22Rv1 (cell line): ENCODE data around the gene DDIT4.
"Not testable (repeated sequence)": the region's sequence is repeated elsewhere in the genome, so short reads cannot be mapped to it uniquely, and the experiment has no call there.

ENCODE experiments used
- H3K27ac ChIP-seq: fragments of 450-650 bp; 2 replicates; pipeline ENCODE4 v1.5.1; 2017
- ZFX ChIP-seq: fragments of 450-650 bp; IDR thresholded peaks from 2 replicates; pipeline ENCODE4 v1.6.1; 2017; ENCODE audit warnings: antibody characterized with exemption, borderline replicate concordance
- TF ChIP-seq, protein P1 (sequence below): fragments of 450-650 bp; IDR thresholded peaks from 2 replicates; pipeline ENCODE4 v1.5.1; 2017; ENCODE audit warnings: mild to moderate bottlenecking

The DDIT4 gene

DNA sequence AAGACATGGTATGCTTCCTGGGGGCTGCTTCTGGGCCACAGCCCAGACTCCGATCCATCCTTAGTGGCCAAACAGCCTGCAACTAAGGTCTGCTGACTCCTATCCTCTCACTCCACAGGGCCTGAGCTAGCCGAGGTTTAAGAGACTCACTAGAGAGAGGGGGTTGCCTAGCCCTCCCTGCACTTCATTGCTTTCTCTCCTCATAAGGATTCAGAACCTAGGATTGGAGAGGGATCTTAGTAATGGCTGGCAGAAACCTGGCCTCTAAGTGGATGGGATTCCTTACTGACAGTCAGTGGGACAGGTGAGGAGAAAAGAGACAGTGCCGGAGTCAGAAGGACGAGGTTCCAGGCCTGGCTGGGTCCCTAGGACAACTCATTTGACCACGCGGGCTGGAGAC lies 8.2 kb upstream of the DDIT4 start:
- no peak overlapping the region for H3K27ac ChIP-seq
- no peak for TF ChIP-seq ZFX
- TF ChIP-seq, protein P1, sequence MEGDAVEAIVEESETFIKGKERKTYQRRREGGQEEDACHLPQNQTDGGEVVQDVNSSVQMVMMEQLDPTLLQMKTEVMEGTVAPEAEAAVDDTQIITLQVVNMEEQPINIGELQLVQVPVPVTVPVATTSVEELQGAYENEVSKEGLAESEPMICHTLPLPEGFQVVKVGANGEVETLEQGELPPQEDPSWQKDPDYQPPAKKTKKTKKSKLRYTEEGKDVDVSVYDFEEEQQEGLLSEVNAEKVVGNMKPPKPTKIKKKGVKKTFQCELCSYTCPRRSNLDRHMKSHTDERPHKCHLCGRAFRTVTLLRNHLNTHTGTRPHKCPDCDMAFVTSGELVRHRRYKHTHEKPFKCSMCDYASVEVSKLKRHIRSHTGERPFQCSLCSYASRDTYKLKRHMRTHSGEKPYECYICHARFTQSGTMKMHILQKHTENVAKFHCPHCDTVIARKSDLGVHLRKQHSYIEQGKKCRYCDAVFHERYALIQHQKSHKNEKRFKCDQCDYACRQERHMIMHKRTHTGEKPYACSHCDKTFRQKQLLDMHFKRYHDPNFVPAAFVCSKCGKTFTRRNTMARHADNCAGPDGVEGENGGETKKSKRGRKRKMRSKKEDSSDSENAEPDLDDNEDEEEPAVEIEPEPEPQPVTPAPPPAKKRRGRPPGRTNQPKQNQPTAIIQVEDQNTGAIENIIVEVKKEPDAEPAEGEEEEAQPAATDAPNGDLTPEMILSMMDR = no peak

DNA sequence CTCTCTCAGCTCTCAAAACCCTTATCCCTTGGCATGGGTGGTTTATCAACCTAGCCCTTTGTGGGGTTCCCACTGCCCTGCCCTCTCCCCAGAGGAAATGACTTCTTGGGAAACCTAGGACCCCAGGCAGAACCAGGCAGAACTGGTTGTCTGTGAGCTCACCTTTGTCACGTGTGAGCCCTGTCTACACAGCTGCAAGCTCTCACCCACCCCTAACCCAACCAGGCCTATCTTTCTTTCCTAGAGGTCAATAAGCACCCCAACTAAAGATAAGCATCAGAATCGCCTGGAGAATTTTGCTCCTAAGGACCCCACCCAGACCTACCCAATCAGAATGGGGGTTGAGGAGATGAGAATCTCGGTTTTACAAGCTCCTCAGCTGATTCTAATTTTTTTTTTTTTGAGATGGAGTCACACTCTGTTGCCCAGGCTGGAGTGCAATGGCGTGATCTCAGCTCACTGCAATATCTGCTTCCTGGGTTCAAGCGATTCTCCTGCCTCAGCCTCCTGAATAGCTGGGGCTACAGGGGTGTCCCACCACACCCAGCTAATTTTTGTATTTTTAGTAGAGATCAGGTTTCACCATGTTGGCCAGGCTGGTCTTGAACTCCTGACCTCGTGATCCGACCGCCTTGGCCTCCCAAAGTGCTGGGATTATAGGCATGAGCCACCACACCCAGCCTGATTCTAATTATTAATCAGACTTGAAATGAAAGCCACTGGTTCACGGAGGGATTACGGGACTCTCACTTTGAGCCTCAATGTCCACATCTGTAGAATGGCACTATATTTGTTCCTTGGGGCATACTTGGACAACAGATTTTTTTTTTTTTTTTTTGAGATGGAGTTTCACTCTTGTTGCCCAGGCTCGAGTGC lies 7.5 kb upstream of the DDIT4 start:
- no peak overlapping the region for H3K27ac ChIP-seq

DNA sequence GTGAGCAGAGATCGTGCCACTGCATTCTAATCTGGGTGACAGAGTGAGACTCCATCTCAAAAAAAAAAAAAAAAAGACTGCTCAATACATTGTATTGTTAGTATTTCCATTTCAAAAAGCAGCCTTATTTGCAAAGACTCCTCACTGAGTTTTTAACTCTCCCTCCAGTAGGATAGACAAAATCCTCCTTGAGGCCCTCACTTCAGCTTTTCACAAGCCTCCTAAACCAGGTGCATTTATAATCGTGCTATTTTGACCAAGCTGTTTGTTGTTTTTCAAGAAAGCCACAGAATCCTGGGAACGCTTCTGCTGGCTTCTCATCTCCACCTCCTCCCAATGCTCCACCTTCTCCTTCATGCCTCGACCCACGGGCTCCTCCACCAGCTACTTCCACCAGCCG lies 6.3 kb upstream of the DDIT4 start:
- H3K27ac ChIP-seq = no peak overlapping the region
- TF ChIP-seq, protein P1 = no peak
- no peak for TF ChIP-seq ZFX

More for the DNA sequence above, 7.5 kb upstream of the DDIT4 start:
- TF ChIP-seq, protein P1 = no peak
- TF ChIP-seq ZFX = no peak

DNA sequence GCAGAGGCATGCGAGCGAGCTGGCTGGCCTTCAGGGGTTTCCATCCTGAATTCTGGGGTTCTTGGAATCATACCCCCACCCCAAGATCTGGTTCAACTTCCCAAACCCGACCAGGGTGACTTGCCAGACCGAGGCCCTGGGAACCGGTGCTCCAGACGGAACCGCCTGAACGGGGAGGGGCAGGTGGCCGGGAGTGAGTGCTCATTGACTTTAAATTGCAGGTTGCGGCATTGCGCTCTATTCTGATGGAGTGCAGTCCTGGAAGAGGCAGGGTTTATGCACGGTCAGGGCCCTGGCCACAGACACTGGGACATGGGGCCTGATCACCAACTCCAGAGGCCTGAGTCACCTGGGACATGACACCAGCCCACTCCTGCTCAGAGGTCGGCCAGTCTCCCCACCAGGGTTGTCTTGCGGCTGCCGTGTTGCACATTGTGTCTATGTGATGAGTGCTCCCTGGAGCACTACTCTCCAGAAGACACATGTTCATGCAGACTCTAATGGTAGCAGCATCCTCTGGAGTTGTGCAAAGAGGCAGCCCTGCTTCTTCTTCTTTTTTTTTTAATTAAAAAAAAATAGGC lies 5.8 kb upstream of the DDIT4 start:
- TF ChIP-seq, protein P1 = no peak
- TF ChIP-seq ZFX = no peak
- H3K27ac ChIP-seq = no peak overlapping the region

DNA sequence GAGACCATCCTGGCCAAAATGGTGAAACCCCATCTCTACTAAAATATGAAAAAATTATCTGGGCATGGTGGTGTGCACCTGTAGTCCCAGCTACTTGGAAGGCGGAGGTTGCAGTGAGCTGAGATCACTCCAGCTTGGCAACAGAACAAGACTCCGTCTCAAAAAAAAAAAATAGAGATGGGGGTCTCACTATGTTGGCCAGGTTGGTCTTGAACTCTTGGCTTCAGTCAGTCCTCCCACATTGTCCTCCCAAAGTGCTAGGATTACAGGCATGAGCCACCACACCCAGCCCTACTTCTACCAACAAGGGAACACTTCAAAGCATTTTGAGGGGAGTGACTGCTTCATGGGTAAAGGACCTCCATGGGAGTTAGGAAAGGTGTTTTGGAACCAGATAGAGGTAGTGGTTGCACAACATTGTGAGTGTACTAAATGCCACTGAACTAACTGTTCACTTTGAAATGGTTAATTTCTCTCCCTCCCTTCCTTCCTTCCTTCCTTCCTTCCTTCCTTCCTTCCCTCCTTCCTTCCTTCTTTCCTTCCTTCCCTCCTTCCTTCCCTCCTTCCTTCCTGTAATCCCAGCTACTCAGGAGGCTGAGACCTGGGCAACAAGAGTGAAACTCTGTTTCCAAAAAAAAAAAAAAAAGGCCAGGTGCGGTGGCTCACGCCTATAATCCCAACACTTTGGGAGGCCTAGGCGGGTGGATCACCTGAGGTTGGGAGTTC lies 5.1 kb upstream of the DDIT4 start:
- not testable (repeated sequence) for H3K27ac ChIP-seq

DNA sequence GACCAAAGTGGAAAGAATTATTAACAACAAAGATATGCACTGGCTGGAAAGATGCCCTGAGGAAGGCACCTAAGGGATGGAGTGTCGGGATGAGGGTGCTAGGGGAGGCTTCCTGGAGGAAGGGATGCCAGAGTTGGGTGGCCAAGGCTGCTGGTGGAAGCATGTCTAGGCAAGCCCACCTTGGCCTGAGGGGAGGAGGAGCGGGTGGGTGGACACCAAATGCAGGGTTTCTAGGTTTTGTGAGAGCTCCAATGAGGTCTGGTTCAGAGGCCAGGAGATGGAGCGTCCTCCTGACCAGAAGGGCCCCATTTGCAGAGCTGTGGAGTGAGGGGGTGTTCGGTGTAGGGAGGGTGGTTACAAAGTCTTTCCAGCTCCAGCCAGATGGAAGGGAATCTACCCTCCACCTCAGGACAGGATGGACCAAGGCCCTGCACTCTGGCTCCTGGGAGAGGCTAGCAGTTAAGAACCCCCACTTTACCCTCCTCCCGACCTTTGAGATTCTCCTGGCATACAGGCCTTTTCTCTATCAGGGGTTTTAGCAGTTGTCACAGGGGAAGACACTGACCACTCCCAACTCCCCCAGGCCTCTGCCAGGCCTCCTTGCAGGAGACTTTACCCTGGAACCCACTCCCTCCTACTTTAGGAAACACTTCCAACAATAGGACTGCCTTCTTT lies 3.0 kb upstream of the DDIT4 start:
- no peak for TF ChIP-seq ZFX
- TF ChIP-seq, protein P1 = no peak
- H3K27ac ChIP-seq = no peak overlapping the region

DNA sequence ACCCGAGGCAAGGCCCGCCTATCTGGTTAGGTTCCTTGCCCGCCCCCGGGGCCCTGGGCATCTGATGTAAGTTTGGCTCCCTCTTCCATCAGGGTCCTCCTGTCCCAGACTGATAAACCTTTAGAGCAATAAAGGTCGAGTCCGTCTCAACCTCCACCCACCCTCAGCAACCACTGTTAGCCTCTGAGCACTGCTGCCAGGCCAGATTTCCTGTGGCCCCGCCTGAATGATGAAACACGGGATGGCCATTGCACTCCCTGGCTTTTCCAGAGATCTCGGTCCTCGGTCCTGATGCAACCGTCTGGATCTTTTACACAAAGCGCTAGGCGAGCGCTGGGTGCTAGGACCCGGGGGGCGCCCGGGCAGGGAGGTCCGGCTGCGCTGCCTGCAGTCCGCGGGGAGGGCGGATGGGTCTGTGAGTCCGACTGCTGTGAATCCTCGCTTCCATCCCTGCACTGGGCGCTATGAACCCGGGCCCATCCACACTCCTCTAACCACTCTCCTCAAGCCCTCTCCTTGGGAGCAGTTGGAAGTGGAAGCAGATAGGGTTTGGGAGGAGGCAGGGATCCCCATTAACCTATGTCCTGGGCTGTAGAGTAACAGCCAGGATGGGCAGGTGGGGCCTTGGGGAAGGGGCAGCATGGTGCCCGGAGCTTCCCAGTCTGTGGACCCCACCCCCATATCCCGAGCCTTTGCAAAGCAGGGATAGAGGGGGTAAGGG lies 875 bp upstream of the DDIT4 start:
- TF ChIP-seq ZFX = no peak
- TF ChIP-seq, protein P1 = no peak
- peak overlapping the region; percentile 97 for H3K27ac ChIP-seq
